GM12878 (cell line): ENCODE measurements around the gene PDE6A. TPM values are rescaled to one million over a fixed set of nuclear protein-coding genes. Genes with fewer than 3 reads are reported as not detected.

ENCODE experiments used
- ATAC-seq: fragments of 200-7000 bp; cut with Tn5 transposase; 3 replicates; pipeline ENCODE4 v1.9.1; 2020; ENCODE audit warnings: mild to moderate bottlenecking, moderate library complexity
- BruUV-seq: library from RNA; stranded (reverse); fragments of 400-500 nt; replicated peaks from 2 replicates; lab custom pipeline; 2021; lab: Mats Ljungman, UMichigan
- CTCF ChIA-PET: fragments of 300-600 bp; sonication (Branson Sonifier 250); formaldehyde crosslinking; extraction: SDS; loops from one replicate; lab custom pipeline; 2021; ENCODE audit warnings: inconsistent platforms; lab: Yijun Ruan, JAX
- POLR2A ChIA-PET: fragments of 350-600 bp; formaldehyde crosslinking; extraction: SDS; loops from one replicate; lab custom pipeline; 2021; ENCODE audit warnings: inconsistent platforms; lab: Charles Lee
- RAD21 ChIA-PET: fragments of 300-600 bp; sonication (Branson Sonifier 250); formaldehyde crosslinking; loops from one replicate; lab custom pipeline; 2023; ENCODE audit warnings: antibody characterized with exemption; ENCODE audit not compliant: unreplicated experiment; lab: Charles Lee
- SMC1A ChIA-PET: fragments of 300-600 bp; sonication (Branson Sonifier 250); formaldehyde crosslinking; loops from one replicate; lab custom pipeline; 2023; ENCODE audit not compliant: unreplicated experiment, uncharacterized antibody; lab: Charles Lee
- DNase-seq: peaks from one replicate; pipeline ENCODE4 v3.0.0-alpha.2; 2011; ENCODE audit warnings: low read depth, low spot score
- FAIRE-seq: peaks from 3 replicates; lab custom pipeline; 2011; peaks lifted over from hg19 to GRCh38; lab: Jason Lieb, UNC
- H2AFZ ChIP-seq: 2 replicates; pipeline ENCODE4 v1.6.0; 2011; ENCODE audit warnings: low read depth, low read length, control low read depth; ENCODE audit not compliant: control insufficient read depth
- H3K27ac ChIP-seq: 2 replicates; pipeline ENCODE4 v1.5.1; 2011; ENCODE audit warnings: control low read depth; ENCODE audit not compliant: control insufficient read depth, insufficient read depth
- H3K27me3 ChIP-seq, 2 experiments: replicated peaks in 1 of 2; 2 replicates each; pipeline versions ENCODE4 v1.6.0 to v1.6.1; 2011; ENCODE audit warnings: low read length in 1 of 2; ENCODE audit not compliant: control insufficient read depth in 2 of 2, insufficient read depth in 2 of 2
- H3K36me3 ChIP-seq, 2 experiments: 2 replicates each; pipeline ENCODE4 v1.5.1; 2011; ENCODE audit warnings: low read length in 1 of 2; ENCODE audit not compliant: control insufficient read depth in 2 of 2, insufficient read depth in 2 of 2
- H3K4me1 ChIP-seq: 2 replicates; pipeline ENCODE4 v1.6.1; 2011; ENCODE audit warnings: mild to moderate bottlenecking, low read length, moderate library complexity, mixed read lengths; ENCODE audit not compliant: control insufficient read depth, insufficient read depth
- H3K4me2 ChIP-seq: 2 replicates; pipeline ENCODE4 v1.6.0; 2011; ENCODE audit warnings: control low read depth; ENCODE audit not compliant: control insufficient read depth, insufficient read depth
- H3K4me3 ChIP-seq: fragments of 200-600 bp; sonication (generic); 2 replicates; pipeline ENCODE4 v1.5.1; 2016
- H3K79me2 ChIP-seq: 2 replicates; pipeline ENCODE4 v1.6.0; 2011; ENCODE audit warnings: low read length; ENCODE audit not compliant: control insufficient read depth, insufficient read depth
- H3K9ac ChIP-seq: 2 replicates; pipeline ENCODE4 v1.8.0; 2011; ENCODE audit warnings: low read length, control low read depth, mixed read lengths; ENCODE audit not compliant: control insufficient read depth, insufficient read depth
- H3K9me3 ChIP-seq: replicated peaks from 3 replicates; pipeline ENCODE4 v1.5.1; 2011; ENCODE audit warnings: mild to moderate bottlenecking, low read length; ENCODE audit not compliant: control insufficient read depth, insufficient read depth
- H4K20me1 ChIP-seq: 2 replicates; pipeline ENCODE4 v1.6.0; 2011; ENCODE audit not compliant: control insufficient read depth, insufficient read depth
- CREB1 ChIP-seq: IDR thresholded peaks from 2 replicates; pipeline ENCODE4 v1.6.1; 2012; ENCODE audit warnings: low read depth, mild to moderate bottlenecking, inconsistent platforms
- ESRRA ChIP-seq: IDR thresholded peaks from 2 replicates; pipeline ENCODE4 v1.6.1; 2012; ENCODE audit warnings: mild to moderate bottlenecking, low read length, improper control_type of control experiment
- EZH2 ChIP-seq: IDR thresholded peaks from 2 replicates; pipeline ENCODE4 v1.6.1; 2012; ENCODE audit warnings: low read depth, mild to moderate bottlenecking, control low read depth, inconsistent platforms, low read length, borderline replicate concordance; ENCODE audit not compliant: control insufficient read depth
- MYC ChIP-seq: IDR thresholded peaks from 2 replicates; pipeline ENCODE4 v1.6.1; 2011; ENCODE audit warnings: mild to moderate bottlenecking, low read length, moderate library complexity, inconsistent platforms; ENCODE audit not compliant: insufficient read depth, insufficient replicate concordance, insufficient read length, severe bottlenecking
- PKNOX1 ChIP-seq: fragments of 450-650 bp; IDR thresholded peaks from 2 replicates; pipeline ENCODE4 v1.6.1; 2016; ENCODE audit warnings: mild to moderate bottlenecking
- PML ChIP-seq: IDR thresholded peaks from 2 replicates; pipeline ENCODE4 v1.6.1; 2012; ENCODE audit warnings: low read length, inconsistent platforms
- RB1 ChIP-seq: fragments of 450-650 bp; formaldehyde crosslinking; IDR thresholded peaks from 2 replicates; pipeline ENCODE4 v1.6.1; 2017; ENCODE audit warnings: mild to moderate bottlenecking, borderline replicate concordance
- RBBP5 ChIP-seq: fragments of 200-600 bp; sonication (generic); conservative IDR thresholded peaks from 2 replicates; pipeline ENCODE4 v1.6.1; 2016
- SP1 ChIP-seq: IDR thresholded peaks from one replicate; pipeline ENCODE4 v1.6.1; 2011; ENCODE audit warnings: low read depth, low read length
- SREBF1 ChIP-seq: IDR thresholded peaks from 2 replicates; pipeline ENCODE4 v1.6.1; 2012; ENCODE audit warnings: mild to moderate bottlenecking, low read length
- SRF ChIP-seq, 2 experiments: IDR thresholded peaks; 2 replicates each; pipeline ENCODE4 v1.6.1; 2011; ENCODE audit warnings: low read depth in 2 of 2, low read length in 2 of 2, mild to moderate bottlenecking in 1 of 2, moderate library complexity in 1 of 2
- YY1 ChIP-seq: IDR thresholded peaks from 2 replicates; pipeline ENCODE4 v1.6.1; 2011; ENCODE audit warnings: low read depth, mild to moderate bottlenecking, low read length
- WGBS: methylation state at CpG from one replicate; pipeline ENCODE4 v1.1.6; 2016; ENCODE audit warnings: low lambda C conversion rate; ENCODE audit not compliant: insufficient replicate concordance, insufficient coverage; ENCODE audit errors: missing lambda C conversion rate; 5-methylcytosine and 5-hydroxymethylcytosine counted together
- in situ Hi-C: fragments of 300-500 bp; cut with MboI; formaldehyde crosslinking; loops from 9 replicates; pipeline ENCODE4 v1.14.3; 2018; ENCODE audit warnings: mixed read lengths
- intact Hi-C: fragments of 100-400 bp; cut with micrococcal nuclease; formaldehyde crosslinking; loops from one replicate; pipeline ENCODE4 v1.14.2; 2022; ENCODE audit not compliant: unreplicated experiment
- polyA plus RNA-seq, 11 experiments: library from polyadenylated mRNA; depleted of rRNA in 4 of 11; unstranded in 6 of 11; stranded (reverse) in 5 of 11; fragments of >200 nt; fragmentation: Nextera tagmentation in 4 of 11; fragmentation: Illumina TruSeq in 1 of 11; extraction: Ambion mirVana in 4 of 11; extraction: Trizol in 1 of 11; gene quantifications; 1 replicate in 1 of 11; 2 replicates in 10 of 11; pipeline versions ENCODE4 v1.2.1 to v1.2.3, GENCODE V29; 2011 to 2016; ENCODE audit warnings: inconsistent platforms in 2 of 11, missing spikeins in 2 of 11, low read depth in 1 of 11
- total RNA-seq, 4 experiments: library from RNA; depleted of rRNA in 3 of 4; stranded (reverse); fragments of >200 nt in 3 of 4; fragmentation: Illumina TruSeq in 1 of 4; extraction: Trizol in 1 of 4; gene quantifications; 2 replicates each; pipeline versions ENCODE4 v1.2.1 to v1.2.3, GENCODE V29; 2013 to 2021

PDE6A gene
- total and polyA plus RNA-seq, 10 of the 15 experiments (the other 5 are each of a cell fraction or from before 2014, with no cell fraction given): 0.05 to 0.26 TPM; not detected in 8

GRCh38 chr5:149903404-149903803 is 41.2 kb downstream of the PDE6A start (continued):
- TF ChIP-seq PML: no peak
- TF ChIP-seq EZH2: no peak
- TF ChIP-seq PKNOX1: no peak
- TF ChIP-seq RBBP5: no peak
- no peak for TF ChIP-seq YY1
- no peak for TF ChIP-seq SREBF1

GRCh38 chr5:149902177-149902576 is 42.4 kb downstream of the PDE6A start:
- CTCF ChIA-PET: interaction anchor here (0.6 to 1.4 kb wide), 3 partner anchors 17 to 155 kb away, joined by 3 to 5 read pairs (median 3); no protein-coding TSS in a partner anchor

More at GRCh38 chr5:149902177-149902576, 42.4 kb downstream of the PDE6A start:
- intact Hi-C loops (no loop called here), in situ Hi-C loops (no loop called here)
- no peaks in the 10 kb centered on the region for H3K4me1 ChIP-seq
- H3K36me3 ChIP-seq: no peaks in the 10 kb centered on the region
- H3K27me3 ChIP-seq: peaks cover 0 to under 1% of the 10 kb centered on the region in 2 experiments; a peak in 1 of 4 replicates
- ATAC-seq (no peak), FAIRE-seq (no peak), DNase-seq (no peak)
- H3K4me2 ChIP-seq: no peak overlapping the region
- RAD21 ChIA-PET: interaction anchor here (1.1 kb wide), 1 partner anchor 89 kb away, joined by 3 read pairs; no protein-coding TSS in a partner anchor
- H3K79me2 ChIP-seq: no peaks in the 10 kb centered on the region
- no TSS peak for BruUV-seq
- H3K27ac ChIP-seq: no peak overlapping the region
- H3K9ac ChIP-seq: no peak overlapping the region
- no peaks in the 10 kb centered on the region for H3K9me3 ChIP-seq
- SMC1A ChIA-PET: interaction anchor here (0.6 to 0.7 kb wide), 2 partner anchors 57 to 89 kb away, joined by 3 to 4 read pairs; no protein-coding TSS in a partner anchor
- no peak overlapping the region for H3K4me3 ChIP-seq
- no peak overlapping the region for H2AFZ ChIP-seq
- H4K20me1 ChIP-seq: no peaks in the 10 kb centered on the region
- 58% methylated on average over 4 of the region's 4 CpGs for WGBS
- TF ChIP-seq ESRRA: no peak
- no peak for TF ChIP-seq MYC
- no peak for TF ChIP-seq SP1
- no peak for TF ChIP-seq RB1
- TF ChIP-seq CREB1: no peak
- TF ChIP-seq SRF (IDR thresholded peaks at IDR 0.05; ENCODE audit: low read depth in 2 of 2, low read length in 2 of 2): no peak
- POLR2A ChIA-PET: interaction anchor here (0.6 kb wide), 1 partner anchor 105 kb away, joined by 4 read pairs; no protein-coding TSS in a partner anchor
